Measurements from ENCODE around the gene GNPNAT1.
A peak's percentile ranks its signal among the peaks of the same experiment; 100 is the strongest.

The GNPNAT1 gene

GRCh38 chr14:52748647-52749292, 42.6 kb downstream of the GNPNAT1 start:
- no peak for TF ChIP-seq CTCF (IDR thresholded peaks at IDR 0.05; ENCODE audit: control insufficient read depth, extremely low read depth, insufficient read depth)
- H3K4me3 ChIP-seq (ENCODE audit: low read depth, low read length), result no peak overlapping the region
- DNase-seq (ENCODE audit: low read depth), result no peak

- no peak for DNase-seq (ENCODE audit: low read depth)
- no peak for TF ChIP-seq CTCF (IDR thresholded peaks at IDR 0.05; ENCODE audit: control insufficient read depth, extremely low read depth, insufficient read depth)
- H3K4me3 ChIP-seq (ENCODE audit: low read depth, low read length), result no peak overlapping the region
Observed at GRCh38 chr14:52741865-52742264, 49.5 kb downstream of the GNPNAT1 start.

GRCh38 chr14:52740751-52741150, 50.7 kb downstream of the GNPNAT1 start:
- no peak for DNase-seq (ENCODE audit: low read depth)
- TF ChIP-seq CTCF (IDR thresholded peaks at IDR 0.05; ENCODE audit: control insufficient read depth, extremely low read depth, insufficient read depth), result no peak
- H3K4me3 ChIP-seq (ENCODE audit: low read depth, low read length), result no peak overlapping the region

GRCh38 chr14:52738409-52738808, 53.0 kb downstream of the GNPNAT1 start:
- TF ChIP-seq CTCF (IDR thresholded peaks at IDR 0.05; ENCODE audit: control insufficient read depth, extremely low read depth, insufficient read depth), result no peak
- no peak for DNase-seq (ENCODE audit: low read depth)
- H3K4me3 ChIP-seq (ENCODE audit: low read depth, low read length), result no peak overlapping the region

- no peak overlapping the region for H3K4me3 ChIP-seq (ENCODE audit: low read depth, low read length)
- no peak for TF ChIP-seq CTCF (IDR thresholded peaks at IDR 0.05; ENCODE audit: control insufficient read depth, extremely low read depth, insufficient read depth)
- DNase-seq (ENCODE audit: low read depth), result peak; percentile 49
Observed at GRCh38 chr14:52735921-52736489, 55.4 kb downstream of the GNPNAT1 start.

GRCh38 chr14:52733824-52734223, 57.6 kb downstream of the GNPNAT1 start:
- no peak for TF ChIP-seq CTCF (IDR thresholded peaks at IDR 0.05; ENCODE audit: control insufficient read depth, extremely low read depth, insufficient read depth)
- H3K4me3 ChIP-seq (ENCODE audit: low read depth, low read length), result no peak overlapping the region
- no peak for DNase-seq (ENCODE audit: low read depth)

GRCh38 chr14:52730709-52731111, 60.7 kb downstream of the GNPNAT1 start:
- peak overlapping the region; percentile 93 for H3K4me3 ChIP-seq (ENCODE audit: low read depth, low read length)
- no peak for DNase-seq (ENCODE audit: low read depth)
- no peak for TF ChIP-seq CTCF (IDR thresholded peaks at IDR 0.05; ENCODE audit: control insufficient read depth, extremely low read depth, insufficient read depth)

Data from LNCaP clone FGC (cell line).